B cell (primary cell): Measurements from ENCODE around the gene DTNA. TPM values are rescaled to one million over a fixed set of nuclear protein-coding genes. Genes with fewer than 3 reads are reported as not detected.

Source experiments
- ATAC-seq: fragments of 200-7000 bp; cut with Tn5 transposase; one replicate; pipeline ENCODE4 v1.10.0; 2021; ENCODE audit warnings: low read depth, mild to moderate bottlenecking, moderate number of reproducible peaks, moderate library complexity
- CTCF ChIA-PET: fragments of 350-600 bp; sonication (Branson Sonifier 250); formaldehyde crosslinking; loops from one replicate; lab custom pipeline; 2021; ENCODE audit warnings: antibody characterized with exemption, inconsistent platforms; lab: Charles Lee
- POLR2A ChIA-PET: fragments of 350-600 bp; sonication (Branson Sonifier 250); formaldehyde crosslinking; loops from one replicate; lab custom pipeline; 2021; ENCODE audit warnings: antibody characterized with exemption; lab: Charles Lee
- DNase-seq: peaks from one replicate; pipeline ENCODE4 v3.0.0; 2013
- H2AFZ ChIP-seq: 2 replicates; pipeline ENCODE4 v1.6.1; 2012; ENCODE audit warnings: mild to moderate bottlenecking, low read depth, low read length; ENCODE audit not compliant: insufficient read depth, poor library complexity, severe bottlenecking
- H3K27ac ChIP-seq, 2 donors: 1 replicate in 1 of 2; 2 replicates in 1 of 2; pipeline ENCODE4 v1.5.1; 2012 to 2013; ENCODE audit warnings: low read length in 2 of 2, mild to moderate bottlenecking in 2 of 2, moderate library complexity in 1 of 2
- H3K27me3 ChIP-seq, 4 experiments: fragments of 200-600 bp in 1 of 4; sonication (generic) in 1 of 4; replicated peaks in 1 of 4; 1 replicate in 2 of 4; 2 replicates in 2 of 4; pipeline versions ENCODE4 v1.6.1 to v1.7.0; 2013 to 2016; ENCODE audit warnings: low read length in 3 of 4, mild to moderate bottlenecking in 2 of 4, mixed read lengths in 1 of 4, moderate library complexity in 1 of 4; ENCODE audit not compliant: insufficient read depth in 4 of 4, control insufficient read depth in 3 of 4; ENCODE audit errors: control extremely low read depth in 1 of 4
- H3K36me3 ChIP-seq, 2 experiments: replicated peaks in 1 of 2; 1 replicate in 1 of 2; 2 replicates in 1 of 2; pipeline versions ENCODE4 v1.6.1 to v1.7.1; 2013; ENCODE audit warnings: low read length in 1 of 2; ENCODE audit not compliant: insufficient read depth in 2 of 2, control insufficient read depth in 1 of 2; ENCODE audit errors: control extremely low read depth in 1 of 2, extremely low read depth in 1 of 2
- H3K4me1 ChIP-seq, 2 donors: fragments of 200-600 bp in 1 of 2; sonication (generic) in 1 of 2; 1 replicate in 1 of 2; 2 replicates in 1 of 2; pipeline versions ENCODE4 v1.5.1 to v1.6.1; 2013 to 2017; ENCODE audit warnings: low read length in 2 of 2; ENCODE audit not compliant: control insufficient read depth in 2 of 2, insufficient read depth in 2 of 2
- H3K4me2 ChIP-seq: replicated peaks from 2 replicates; pipeline ENCODE3; 2012; ENCODE audit warnings: mild to moderate bottlenecking, low read depth, low read length; ENCODE audit not compliant: poor library complexity, severe bottlenecking
- H3K4me3 ChIP-seq, 5 experiments: fragments of 200-600 bp in 1 of 5; sonication (generic) in 1 of 5; 1 replicate in 3 of 5; 2 replicates in 2 of 5; pipeline versions ENCODE4 v1.5.1 to v1.7.0; 2011 to 2016; ENCODE audit warnings: low read length in 4 of 5, mild to moderate bottlenecking in 4 of 5, low read depth in 2 of 5, control low read depth in 1 of 5, moderate library complexity in 1 of 5; ENCODE audit not compliant: insufficient read depth in 1 of 5; ENCODE audit errors: control extremely low read depth in 1 of 5, extremely low read depth in 1 of 5
- H3K79me2 ChIP-seq: fragments of 200-600 bp; sonication (generic); one replicate; pipeline ENCODE4 v1.6.0; 2016; ENCODE audit warnings: low read length; ENCODE audit not compliant: control insufficient read depth, insufficient read depth
- H3K9ac ChIP-seq: fragments of 200-600 bp; sonication (generic); 2 replicates; pipeline ENCODE4 v1.6.1; 2017; ENCODE audit warnings: mild to moderate bottlenecking, low read length, moderate library complexity
- H3K9me3 ChIP-seq, 3 donors: one replicate each; pipeline versions ENCODE4 v1.6.1 to v1.7.1; 2013; ENCODE audit warnings: low read length in 2 of 3; ENCODE audit not compliant: control insufficient read depth in 2 of 3, insufficient read depth in 1 of 3; ENCODE audit errors: control extremely low read depth in 1 of 3
- H4K20me1 ChIP-seq: 2 replicates; pipeline ENCODE4 v1.6.0; 2012; ENCODE audit warnings: mild to moderate bottlenecking, low read length; ENCODE audit not compliant: insufficient read depth, control insufficient read depth, poor library complexity, severe bottlenecking
- H3K27ac Mint-ChIP-seq: one replicate; pipeline ENCODE4 v1.8.0; 2021; ENCODE audit warnings: mixed read lengths
- H3K27me3 Mint-ChIP-seq: one replicate; pipeline ENCODE4 v1.8.0; 2021; ENCODE audit warnings: mixed read lengths
- H3K4me1 Mint-ChIP-seq: one replicate; pipeline ENCODE4 v1.8.0; 2021; ENCODE audit warnings: mixed read lengths
- H3K4me3 Mint-ChIP-seq: one replicate; pipeline ENCODE4 v1.8.0; 2021; ENCODE audit warnings: mixed read lengths
- H3K9me3 Mint-ChIP-seq: one replicate; pipeline ENCODE4 v1.8.0; 2022; ENCODE audit warnings: mixed read lengths; ENCODE audit not compliant: insufficient read depth
- EZH2 ChIP-seq: IDR thresholded peaks from 2 replicates; pipeline ENCODE4 v1.6.1; 2012; ENCODE audit warnings: borderline replicate concordance, low read depth, mild to moderate bottlenecking, moderate library complexity, low read length; ENCODE audit not compliant: insufficient read depth, poor library complexity, severe bottlenecking
- WGBS: methylation state at CpG from one replicate; pipeline ENCODE4 v1.1.5; 2013; ENCODE audit warnings: missing lambda C conversion rate; ENCODE audit not compliant: insufficient coverage; 5-methylcytosine and 5-hydroxymethylcytosine counted together
- intact Hi-C: fragments of 100-400 bp; cut with micrococcal nuclease; formaldehyde crosslinking; loops from one replicate; pipeline ENCODE4 v1.10.0; 2022
- polyA plus RNA-seq: library from polyadenylated mRNA; depleted of rRNA; stranded (reverse); fragments of >200 nt; gene quantifications from 2 replicates; pipeline ENCODE4 v1.2.3, GENCODE V29; 2012
- total RNA-seq, 2 donors: library from RNA; stranded (reverse); fragments of 120-200 nt in 1 of 2; gene quantifications; 1 replicate in 1 of 2; 2 replicates in 1 of 2; pipeline versions ENCODE4 v1.2.3 to v1.2.4, GENCODE V29; 2013 to 2022
- TF ChIP-seq, protein P1 (sequence below): fragments of 200-600 bp; IDR thresholded peaks from one replicate; pipeline ENCODE4 v1.8.0; 2022; ENCODE audit warnings: antibody characterized with exemption, mild to moderate bottlenecking

DTNA gene
- total and polyA plus RNA-seq, 2 donors (not counting 1 experiment from before 2014, with no cell fraction given), result not detected

GRCh38 chr18:34848156-34848555 lies 138.1 kb downstream of the DTNA start:
- no peaks in the 10 kb centered on the region for H3K36me3 ChIP-seq
- CTCF ChIA-PET, result no interaction called here

DNA sequence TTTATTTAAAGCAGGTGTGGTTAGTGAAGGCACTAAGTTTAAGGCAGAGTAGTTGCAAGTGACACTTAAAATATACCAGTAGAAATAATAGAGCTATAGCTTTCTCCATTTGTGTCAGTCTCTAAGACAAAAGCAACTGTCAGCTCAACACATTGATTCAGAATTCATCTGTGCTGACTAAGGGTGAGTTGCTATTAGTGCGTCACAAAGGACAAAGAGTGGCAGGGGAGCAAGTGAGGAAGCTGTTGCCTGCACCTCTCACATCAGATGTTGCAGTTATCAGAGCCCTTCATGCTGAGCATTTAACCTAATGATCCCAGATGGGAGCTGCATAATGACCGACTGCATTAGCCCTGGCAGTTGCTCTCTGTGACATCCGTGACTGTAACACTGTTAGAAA lies 138.6 kb downstream of the DTNA start:
- H3K4me2 ChIP-seq, result no peak overlapping the region
- no peak overlapping the region for H2AFZ ChIP-seq
- Mint-ChIP-seq H3K9me3 (no peaks in the 10 kb centered on the region), H3K4me3 (no peak overlapping the region), H3K27ac (no peak overlapping the region), H3K4me1 (no peaks in the 10 kb centered on the region), H3K27me3 (peaks cover 16% of the 10 kb centered on the region)
- peaks cover 0 to 5% (median 0%) of the 10 kb centered on the region in 4 experiments for H3K27me3 ChIP-seq
- H3K9ac ChIP-seq, result no peak overlapping the region
- H3K9me3 ChIP-seq, result no peaks in the 10 kb centered on the region
- no peaks in the 10 kb centered on the region for H3K4me1 ChIP-seq
- TF ChIP-seq, protein P1, sequence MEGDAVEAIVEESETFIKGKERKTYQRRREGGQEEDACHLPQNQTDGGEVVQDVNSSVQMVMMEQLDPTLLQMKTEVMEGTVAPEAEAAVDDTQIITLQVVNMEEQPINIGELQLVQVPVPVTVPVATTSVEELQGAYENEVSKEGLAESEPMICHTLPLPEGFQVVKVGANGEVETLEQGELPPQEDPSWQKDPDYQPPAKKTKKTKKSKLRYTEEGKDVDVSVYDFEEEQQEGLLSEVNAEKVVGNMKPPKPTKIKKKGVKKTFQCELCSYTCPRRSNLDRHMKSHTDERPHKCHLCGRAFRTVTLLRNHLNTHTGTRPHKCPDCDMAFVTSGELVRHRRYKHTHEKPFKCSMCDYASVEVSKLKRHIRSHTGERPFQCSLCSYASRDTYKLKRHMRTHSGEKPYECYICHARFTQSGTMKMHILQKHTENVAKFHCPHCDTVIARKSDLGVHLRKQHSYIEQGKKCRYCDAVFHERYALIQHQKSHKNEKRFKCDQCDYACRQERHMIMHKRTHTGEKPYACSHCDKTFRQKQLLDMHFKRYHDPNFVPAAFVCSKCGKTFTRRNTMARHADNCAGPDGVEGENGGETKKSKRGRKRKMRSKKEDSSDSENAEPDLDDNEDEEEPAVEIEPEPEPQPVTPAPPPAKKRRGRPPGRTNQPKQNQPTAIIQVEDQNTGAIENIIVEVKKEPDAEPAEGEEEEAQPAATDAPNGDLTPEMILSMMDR, result no peak
- no peak for TF ChIP-seq EZH2
- intact Hi-C loops, result no loop called here
- H3K79me2 ChIP-seq, result no peaks in the 10 kb centered on the region
- no peak for DNase-seq
- ChIA-PET POLR2A (no interaction called here), CTCF (no interaction called here)
- H3K27ac ChIP-seq, result no peak overlapping the region
- no peaks in the 10 kb centered on the region for H3K36me3 ChIP-seq
- H4K20me1 ChIP-seq, result no peaks in the 10 kb centered on the region
- WGBS, result 94% methylated on average over 2 of the region's 3 CpGs
- ATAC-seq, result no peak
- no peak overlapping the region for H3K4me3 ChIP-seq

More at GRCh38 chr18:34848156-34848555, 138.1 kb downstream of the DTNA start:
- Mint-ChIP-seq H3K27me3 (peaks cover 16% of the 10 kb centered on the region), H3K9me3 (no peaks in the 10 kb centered on the region), H3K27ac (no peak overlapping the region), H3K4me1 (no peaks in the 10 kb centered on the region), H3K4me3 (no peak overlapping the region)
- H3K9ac ChIP-seq, result no peak overlapping the region
- H3K4me2 ChIP-seq, result no peak overlapping the region
- intact Hi-C loops, result no loop called here
- WGBS, result 90% methylated on average over 5 of the region's 5 CpGs
- H2AFZ ChIP-seq, result no peak overlapping the region
- DNase-seq (no peak), ATAC-seq (no peak)
- no peaks in the 10 kb centered on the region for H4K20me1 ChIP-seq
- no peak overlapping the region for H3K27ac ChIP-seq
- no peaks in the 10 kb centered on the region for H3K9me3 ChIP-seq
- H3K4me1 ChIP-seq, result no peaks in the 10 kb centered on the region
- no peaks in the 10 kb centered on the region for H3K79me2 ChIP-seq
- peaks cover 0 to 5% (median 0%) of the 10 kb centered on the region in 4 experiments for H3K27me3 ChIP-seq
- POLR2A ChIA-PET, result no interaction called here
- H3K4me3 ChIP-seq, result no peak overlapping the region
- TF ChIP-seq, protein P1, result no peak
- no peak for TF ChIP-seq EZH2
